ENCODE data around the gene FAM53A.

- TF ChIP-seq CTCF (tag by site-specific recombination; IDR thresholded peaks at IDR 0.05) (no peak), ZNF785 (tag by site-specific recombination; IDR thresholded peaks at IDR 0.05) (no peak), ZBTB48 (tag by site-specific recombination; IDR thresholded peaks at IDR 0.05) (no peak), ZNF580 (tag by site-specific recombination; IDR thresholded peaks at IDR 0.05) (no peak), ZSCAN23 (tag by site-specific recombination; IDR thresholded peaks at IDR 0.05) (no peak), ATF2 (tag by site-specific recombination; IDR thresholded peaks at IDR 0.05; ENCODE audit: low read depth) (no peak), ZNF514 (tag by site-specific recombination; IDR thresholded peaks at IDR 0.05) (no peak), ZNF24 (tag by site-specific recombination; IDR thresholded peaks at IDR 0.05) (no peak), ZNF639 (tag by site-specific recombination; IDR thresholded peaks at IDR 0.05) (no peak), ZNF776 (tag by site-specific recombination; IDR thresholded peaks at IDR 0.05; ENCODE audit: borderline replicate concordance) (no peak), ZNF692 (tag by site-specific recombination; IDR thresholded peaks at IDR 0.05) (no peak), OVOL3 (tag by site-specific recombination; IDR thresholded peaks at IDR 0.05) (no peak), ZNF138 (tag by site-specific recombination; IDR thresholded peaks at IDR 0.05; ENCODE audit: borderline replicate concordance) (no peak), GLIS2 (tag by site-specific recombination; IDR thresholded peaks at IDR 0.05) (no peak)
Observed at GRCh38 chr4:1600811-1601532, 83.1 kb downstream of the FAM53A start.

Measured in HEK293 (cell line).